GM23248 (cell line): ENCODE data around the gene COLEC11.

ENCODE experiments used
- EZH2 ChIP-seq: fragments of 200-600 bp; sonication (generic); IDR thresholded peaks from 2 replicates; pipeline ENCODE4 v1.6.1; 2018; ENCODE audit warnings: antibody characterized with exemption, mild to moderate bottlenecking; ENCODE audit not compliant: insufficient read depth, poor library complexity, severe bottlenecking
- EZH2phosphoT487 ChIP-seq: fragments of 200-600 bp; sonication (generic); IDR thresholded peaks from 2 replicates; pipeline ENCODE4 v1.6.1; 2018; ENCODE audit warnings: antibody characterized with exemption, moderate library complexity, mild to moderate bottlenecking, low read depth; ENCODE audit not compliant: insufficient read depth

- TF ChIP-seq EZH2 (no peak), EZH2phosphoT487 (no peak)
Observed at GRCh38 chr2:3642521-3643215, 47.8 kb downstream of the COLEC11 start.
